GM12874 (cell line): ENCODE data around the gene TTBK2.

Experiments
- TF ChIP-seq, protein P1 (sequence below): IDR thresholded peaks from 2 replicates; pipeline ENCODE4 v1.5.1; 2011; ENCODE audit warnings: low read depth, mild to moderate bottlenecking, control low read depth, low read length, moderate library complexity; ENCODE audit not compliant: insufficient read depth

TTBK2 gene

DNA sequence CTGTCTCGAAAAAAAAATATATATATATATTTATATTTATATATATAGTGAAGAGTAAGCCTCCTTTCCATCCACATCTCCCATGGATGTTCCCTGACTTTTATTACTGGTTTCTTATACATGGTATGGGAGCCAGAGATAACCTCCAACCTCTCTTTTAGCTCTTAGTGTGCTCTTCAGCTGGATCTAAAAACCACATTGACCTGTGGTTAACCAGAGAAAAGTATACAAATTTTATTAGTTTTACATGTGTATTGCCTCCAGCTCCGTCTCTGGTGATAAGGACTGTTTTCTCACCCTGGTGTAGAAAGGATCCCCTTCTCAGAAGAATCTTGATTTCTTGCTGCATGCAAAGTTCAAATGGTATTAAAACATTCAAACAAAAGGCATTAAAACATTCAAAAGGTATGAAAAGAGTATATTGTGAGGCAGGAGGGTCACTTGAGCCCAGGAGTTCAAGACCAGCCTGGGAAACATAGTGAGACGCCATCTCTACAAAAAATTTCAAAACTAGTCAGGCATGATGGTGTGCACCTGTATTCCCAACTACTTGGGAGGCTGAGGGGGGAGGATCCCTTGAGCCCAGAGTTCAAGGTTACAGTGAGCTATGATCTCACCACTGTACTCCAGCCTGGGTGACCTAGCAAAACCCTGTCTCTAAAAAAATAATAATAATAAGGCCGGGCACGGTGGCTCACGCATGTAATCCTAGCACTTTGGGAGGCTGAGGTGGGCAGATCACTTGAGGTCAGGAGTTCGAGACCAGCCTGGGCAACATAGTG, 13.5 kb upstream of the TTBK2 start:
- TF ChIP-seq, protein P1, sequence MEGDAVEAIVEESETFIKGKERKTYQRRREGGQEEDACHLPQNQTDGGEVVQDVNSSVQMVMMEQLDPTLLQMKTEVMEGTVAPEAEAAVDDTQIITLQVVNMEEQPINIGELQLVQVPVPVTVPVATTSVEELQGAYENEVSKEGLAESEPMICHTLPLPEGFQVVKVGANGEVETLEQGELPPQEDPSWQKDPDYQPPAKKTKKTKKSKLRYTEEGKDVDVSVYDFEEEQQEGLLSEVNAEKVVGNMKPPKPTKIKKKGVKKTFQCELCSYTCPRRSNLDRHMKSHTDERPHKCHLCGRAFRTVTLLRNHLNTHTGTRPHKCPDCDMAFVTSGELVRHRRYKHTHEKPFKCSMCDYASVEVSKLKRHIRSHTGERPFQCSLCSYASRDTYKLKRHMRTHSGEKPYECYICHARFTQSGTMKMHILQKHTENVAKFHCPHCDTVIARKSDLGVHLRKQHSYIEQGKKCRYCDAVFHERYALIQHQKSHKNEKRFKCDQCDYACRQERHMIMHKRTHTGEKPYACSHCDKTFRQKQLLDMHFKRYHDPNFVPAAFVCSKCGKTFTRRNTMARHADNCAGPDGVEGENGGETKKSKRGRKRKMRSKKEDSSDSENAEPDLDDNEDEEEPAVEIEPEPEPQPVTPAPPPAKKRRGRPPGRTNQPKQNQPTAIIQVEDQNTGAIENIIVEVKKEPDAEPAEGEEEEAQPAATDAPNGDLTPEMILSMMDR, result no peak

DNA sequence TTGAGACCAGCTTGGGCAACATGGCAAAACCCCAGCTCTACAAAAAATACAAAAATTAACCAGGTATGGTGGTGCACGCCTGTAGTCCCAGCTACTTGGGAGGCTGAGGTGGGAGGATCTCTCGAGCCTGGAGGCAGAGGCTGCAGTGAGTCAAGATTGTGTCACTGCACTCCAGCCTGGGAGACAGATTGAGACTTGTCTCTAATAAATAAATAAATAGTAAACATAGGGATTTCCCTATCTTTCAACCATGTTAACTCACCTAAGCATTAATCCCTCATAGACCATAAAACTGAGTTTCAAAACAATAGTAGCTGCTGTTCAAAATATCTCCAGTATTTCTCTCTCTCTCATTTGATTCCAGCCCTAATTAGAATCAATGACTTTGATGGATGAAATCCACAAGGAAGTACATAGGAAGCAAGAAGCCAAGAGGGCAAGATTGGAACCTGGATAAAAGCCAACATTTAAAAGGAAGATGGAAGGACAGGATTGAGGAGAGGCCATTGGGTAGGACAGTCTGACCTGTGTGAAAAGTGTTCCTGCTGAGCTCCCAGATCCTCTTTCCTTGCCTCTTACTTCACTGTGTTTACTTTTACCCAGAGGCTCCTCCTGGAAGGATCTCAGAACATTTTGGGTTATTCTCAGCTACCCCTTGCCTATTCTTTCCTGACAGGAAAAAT, 12.4 kb upstream of the TTBK2 start:
- TF ChIP-seq, protein P1, result no peak

- TF ChIP-seq, protein P1, result no peak
Observed at GRCh38 chr15:42931702-42932486, 11.3 kb upstream of the TTBK2 start.

- TF ChIP-seq, protein P1, result no peak
Observed at GRCh38 chr15:42929306-42929848, 8.8 kb upstream of the TTBK2 start.

DNA sequence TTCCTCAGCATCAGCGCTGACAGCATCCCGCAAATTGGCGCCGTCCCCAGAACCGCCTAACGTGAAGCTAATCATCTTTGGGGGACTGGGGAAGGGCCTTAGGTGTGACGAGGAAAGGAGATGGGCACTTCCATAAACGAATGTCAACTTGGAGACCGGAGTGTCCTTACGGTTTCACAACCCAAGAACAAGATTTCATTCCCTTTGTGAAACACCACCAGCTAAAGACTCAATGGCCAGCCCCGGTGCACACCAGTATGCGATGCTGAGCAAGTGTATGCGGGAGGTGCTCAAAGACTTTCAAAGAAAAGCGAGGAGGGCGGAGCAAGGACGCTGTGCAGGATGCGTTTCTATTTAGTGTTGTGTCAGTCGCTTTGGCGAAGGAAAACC, 759 bp upstream of the TTBK2 start:
- TF ChIP-seq, protein P1, result no peak

- TF ChIP-seq, protein P1, result no peak
Observed at GRCh38 chr15:42919799-42920518, 619 bp downstream of the TTBK2 start.
